ENCODE results near the gene RCHY1. TPM values are rescaled to one million over a fixed set of nuclear protein-coding genes. Genes with fewer than 3 reads are reported as not detected.
"Not testable (repeated sequence)": the region's sequence is repeated elsewhere in the genome, so short reads cannot be mapped to it uniquely, and the experiment has no call there.

RCHY1 gene
- 10 to 100 TPM; 31.9 to 47.3 (median 44.0) TPM for polyA plus RNA-seq (ENCODE audit: insufficient read depth in 1 of 5, insufficient read length in 5 of 5, low replicate concordance in 1 of 5)
- long read RNA-seq, donor 1, full-length matches to known transcripts, result 13 of 23 reads
- long read RNA-seq, donor 1, partial matches to known transcripts, result 10 of 23 reads
- long read RNA-seq, donor 1, other reads (novel, unspliced or antisense), result 0 of 23 reads
- long read RNA-seq, donor 2, full-length matches to known transcripts, result 12 of 12 reads
- long read RNA-seq, donor 2, partial matches to known transcripts, result 0 of 12 reads
- long read RNA-seq, donor 2, other reads (novel, unspliced or antisense), result 0 of 12 reads
- long read RNA-seq, donor 3, full-length matches to known transcripts, result 12 of 12 reads
- long read RNA-seq, donor 3, partial matches to known transcripts, result 0 of 12 reads
- long read RNA-seq, donor 3, other reads (novel, unspliced or antisense), result 0 of 12 reads
- long read RNA-seq, donor 4, full-length matches to known transcripts, result 12 of 12 reads
- long read RNA-seq, donor 4, partial matches to known transcripts, result 0 of 12 reads
- long read RNA-seq, donor 4, other reads (novel, unspliced or antisense), result 0 of 12 reads
- long read RNA-seq, donor 5, full-length matches to known transcripts, result 19 of 24 reads
- long read RNA-seq, donor 5, partial matches to known transcripts, result 0 of 24 reads
- long read RNA-seq, donor 5, other reads (novel, unspliced or antisense), result 5 of 24 reads
- long read RNA-seq, donor 6, full-length matches to known transcripts, result 15 of 20 reads
- long read RNA-seq, donor 6, partial matches to known transcripts, result 5 of 20 reads
- long read RNA-seq, donor 6, other reads (novel, unspliced or antisense), result 0 of 20 reads
- long read RNA-seq, donor 7, full-length matches to known transcripts, result 8 of 8 reads
- long read RNA-seq, donor 7, partial matches to known transcripts, result 0 of 8 reads
- long read RNA-seq, donor 7, other reads (novel, unspliced or antisense), result 0 of 8 reads
- long read RNA-seq, donor 8, full-length matches to known transcripts, result 3 of 3 reads
- long read RNA-seq, donor 8, partial matches to known transcripts, result 0 of 3 reads
- long read RNA-seq, donor 8, other reads (novel, unspliced or antisense), result 0 of 3 reads

DNA sequence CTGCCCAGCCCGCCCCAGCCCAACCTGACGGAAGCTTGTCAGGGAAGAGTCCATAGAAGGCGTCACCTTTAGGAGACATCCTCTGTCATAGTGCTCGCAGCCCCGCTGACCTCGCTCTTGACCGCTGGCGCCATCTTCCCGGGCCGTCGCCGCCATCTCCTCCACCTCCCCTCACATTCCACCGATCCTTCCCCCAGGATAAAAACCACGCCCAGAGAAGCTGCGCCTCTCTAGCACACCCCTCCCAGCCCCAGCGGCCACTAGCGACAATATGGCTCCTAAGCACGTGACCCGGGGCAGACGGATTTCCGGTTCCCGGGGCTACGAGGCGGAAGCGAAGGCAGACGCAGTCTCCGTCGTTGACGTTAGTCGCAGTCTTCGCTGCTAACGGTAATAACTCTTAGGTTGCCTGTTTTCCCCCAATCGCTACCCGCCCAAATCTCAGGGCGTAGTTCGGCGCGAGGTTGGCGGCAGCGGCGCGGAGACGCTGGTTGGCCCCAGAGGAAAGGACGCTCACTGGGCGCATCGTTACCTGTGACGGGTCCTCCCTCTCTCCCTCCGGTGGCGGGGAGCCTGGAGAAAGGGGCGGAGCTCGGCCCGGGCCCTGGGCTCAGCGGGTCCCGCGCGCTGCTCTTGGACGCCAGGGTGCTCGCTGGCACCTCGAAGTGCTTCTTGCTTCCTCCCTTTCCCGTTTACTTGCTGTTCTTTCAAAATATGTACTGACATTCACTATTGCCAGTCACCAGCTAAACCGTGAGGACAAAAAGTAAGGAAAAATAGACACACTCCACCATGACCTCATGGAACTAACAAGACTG is at the start of gene RCHY1, which contains the start of gene THAP6:
TSS of gene RCHY1 (minus strand) at position 273 of the 818 bp plus-strand sequence. CDS start at position 156, 117 bp downstream.
TSS of gene THAP6 (plus strand) at position 343 of the 818 bp plus-strand sequence. CDS start 980 bp downstream, outside the sequence.
- peak; percentile 94 to 96 for DNase-seq

DNA sequence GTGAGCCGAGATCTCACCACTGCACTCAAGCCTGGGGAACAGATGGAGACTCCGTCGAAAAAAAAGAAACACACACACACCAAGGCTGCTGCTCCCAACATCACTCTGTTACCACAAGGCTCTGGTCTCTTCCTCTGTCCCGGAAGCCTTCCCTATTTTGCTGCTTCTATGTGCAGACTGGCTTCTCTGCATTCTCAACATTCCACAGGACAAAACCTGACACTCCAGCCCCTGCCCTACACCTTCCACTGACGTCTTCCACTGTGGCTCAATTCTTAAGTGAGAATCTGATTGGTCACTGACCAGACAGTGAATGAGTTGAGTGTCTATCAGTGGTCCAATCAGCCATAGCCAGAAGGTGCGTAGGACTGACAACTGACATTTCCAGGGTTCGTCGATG is 47.6 kb upstream of the RCHY1 start:
- no peak for DNase-seq

DNA sequence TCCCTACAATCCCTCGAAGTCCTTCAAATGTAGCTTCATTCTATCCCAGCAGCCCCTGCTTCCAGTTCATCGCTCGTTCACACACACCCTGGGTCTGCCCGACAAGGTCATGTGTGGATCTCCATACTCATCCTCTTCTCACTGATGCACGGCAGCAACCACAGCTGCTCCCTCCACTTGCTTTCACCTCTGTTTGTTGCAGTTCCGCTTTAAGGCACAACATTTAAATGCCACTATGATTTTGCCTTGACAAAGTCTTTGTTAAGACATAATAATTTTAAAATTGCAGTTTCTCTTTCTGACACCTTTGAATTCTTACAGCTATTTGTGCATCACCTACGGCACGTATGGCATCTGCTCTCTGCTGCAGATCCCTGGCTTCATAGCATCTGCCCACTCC is 43.5 kb upstream of the RCHY1 start:
- no peak for DNase-seq

DNA sequence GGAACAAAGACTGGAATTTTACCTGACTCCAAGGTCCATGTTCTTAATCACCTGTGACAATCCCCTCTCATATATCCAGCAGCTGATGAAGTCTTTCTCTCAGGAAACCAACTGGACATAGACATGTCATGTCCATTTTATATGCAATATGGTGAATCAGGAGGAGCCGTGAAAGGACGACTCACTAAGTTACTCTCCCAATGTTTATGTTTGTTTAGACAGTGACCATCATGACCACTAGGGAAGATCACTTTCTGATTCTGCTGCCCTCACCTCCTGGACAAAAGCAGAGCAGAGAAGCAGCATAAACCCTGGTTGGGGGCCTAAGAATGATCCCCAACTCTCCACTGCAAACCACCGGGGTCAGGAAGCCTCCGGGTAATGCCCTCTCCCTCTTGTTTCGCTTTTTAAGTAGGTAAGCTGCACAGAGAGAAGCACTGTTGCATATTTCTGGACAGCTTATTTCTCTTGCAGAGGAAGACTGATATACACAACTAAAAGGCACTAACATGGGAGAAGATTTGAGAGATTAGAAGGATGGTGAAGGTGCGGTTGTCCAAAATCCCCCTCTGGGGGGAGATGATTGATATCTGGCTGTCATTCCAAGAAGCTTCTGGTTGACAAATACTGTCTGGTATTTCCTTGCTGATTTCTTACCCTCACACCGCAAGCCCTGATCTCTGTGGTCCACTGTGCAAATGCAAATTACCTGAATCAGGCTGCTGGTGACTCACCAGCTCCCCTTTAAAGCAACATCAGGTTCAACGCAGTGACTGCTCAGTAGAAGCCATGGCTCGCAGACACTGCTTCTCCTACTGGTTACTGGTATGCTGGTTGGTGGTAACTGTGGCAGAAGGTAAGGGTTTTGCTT is 41.3 kb upstream of the RCHY1 start, which contains the start of gene ODAPH:
TSS of gene ODAPH (plus strand) at position 773 of the 871 bp plus-strand sequence. CDS start at position 790, 17 bp downstream.
- no peak for DNase-seq

DNA sequence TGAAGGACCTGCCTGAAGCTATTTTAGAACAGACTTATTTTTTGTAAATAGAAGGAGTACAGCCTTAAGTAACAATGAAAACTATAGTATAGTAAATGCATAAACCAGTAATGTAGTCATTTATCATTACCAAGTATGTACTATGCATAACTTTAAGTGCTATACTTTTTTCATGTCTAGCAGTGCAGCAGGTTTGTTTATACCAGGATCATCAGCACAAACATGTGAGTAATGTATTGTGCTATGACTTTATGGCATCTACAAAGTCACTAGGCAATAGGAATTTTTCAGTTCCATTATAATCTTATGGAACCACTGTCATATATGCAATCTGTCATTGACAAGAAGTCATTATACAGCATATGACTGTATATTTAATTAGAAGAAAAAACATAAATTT is 38.2 kb upstream of the RCHY1 start:
- no peak for DNase-seq

DNA sequence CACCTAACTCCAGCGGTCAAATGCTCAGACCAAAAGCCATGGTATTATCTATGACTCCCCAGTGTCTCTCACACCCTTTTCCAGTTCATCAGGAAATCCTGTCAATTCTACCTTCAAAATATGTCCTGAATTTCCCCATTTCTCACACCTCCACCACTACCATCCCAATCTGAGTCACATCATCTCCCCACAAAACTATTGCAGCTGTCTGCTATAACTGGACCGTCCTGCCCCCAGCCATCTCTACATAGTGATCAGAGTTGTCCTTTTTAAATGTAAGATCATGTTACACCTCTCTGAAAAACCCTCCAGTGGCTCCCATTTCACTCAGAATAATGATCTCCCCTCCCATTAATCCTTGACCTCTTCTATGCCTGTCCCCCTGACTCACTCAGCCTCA is 34.8 kb upstream of the RCHY1 start:
- no peak for DNase-seq

DNA sequence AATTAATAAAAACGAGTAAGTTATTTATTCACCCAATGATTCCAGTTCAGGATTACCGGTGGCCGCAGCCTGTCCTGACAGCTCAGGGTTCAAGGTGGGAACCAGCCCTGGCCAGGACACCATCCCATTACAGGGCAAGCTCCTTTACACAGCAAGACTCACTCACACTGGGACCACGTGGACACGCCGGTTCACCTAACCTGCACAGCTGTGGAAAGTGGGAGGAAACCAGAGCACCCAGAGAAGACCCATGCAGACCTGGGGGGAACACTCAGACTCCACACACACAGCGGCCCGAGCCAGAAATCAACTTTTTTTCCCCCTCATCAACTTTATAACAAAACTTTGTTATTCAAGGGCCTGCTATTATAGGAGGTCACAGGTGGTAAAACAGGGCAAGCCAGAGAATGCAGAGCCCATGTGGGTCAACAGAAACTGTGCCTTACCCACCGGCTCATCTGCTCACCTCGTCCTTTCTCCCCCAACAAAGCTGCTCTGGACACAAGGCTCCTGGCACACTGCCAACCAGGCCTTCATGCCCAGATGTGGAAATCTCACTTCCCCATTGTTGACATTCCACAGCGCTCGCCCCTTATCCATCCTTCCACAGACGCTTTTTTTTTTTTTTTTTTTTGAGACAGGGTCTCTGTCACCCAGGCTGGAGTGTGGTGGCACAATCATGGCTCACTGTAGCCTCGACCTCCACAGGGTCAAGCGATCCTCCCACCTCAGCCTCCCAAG is 33.6 kb upstream of the RCHY1 start:
- DNase-seq, result no peak

DNA sequence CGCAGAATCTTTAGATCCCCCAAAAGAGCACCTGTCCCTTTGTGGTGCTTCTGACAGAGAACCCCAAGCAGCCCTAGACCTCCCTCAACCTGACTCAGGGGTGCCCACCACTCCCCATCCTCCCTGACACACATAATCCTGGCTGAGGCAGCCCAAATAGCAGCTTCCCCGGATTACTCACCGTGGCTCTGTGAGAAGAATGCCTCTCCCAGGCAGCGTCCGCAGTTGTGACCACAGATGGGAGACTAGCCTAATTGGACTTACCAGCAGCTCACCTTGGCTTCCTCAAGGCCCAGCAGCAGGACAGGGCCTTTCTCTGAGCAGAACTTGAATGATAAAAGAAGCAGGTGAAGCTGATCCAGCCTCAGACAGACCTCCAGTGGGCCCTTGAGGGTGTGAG is 31.3 kb upstream of the RCHY1 start:
- no peak for DNase-seq

DNA sequence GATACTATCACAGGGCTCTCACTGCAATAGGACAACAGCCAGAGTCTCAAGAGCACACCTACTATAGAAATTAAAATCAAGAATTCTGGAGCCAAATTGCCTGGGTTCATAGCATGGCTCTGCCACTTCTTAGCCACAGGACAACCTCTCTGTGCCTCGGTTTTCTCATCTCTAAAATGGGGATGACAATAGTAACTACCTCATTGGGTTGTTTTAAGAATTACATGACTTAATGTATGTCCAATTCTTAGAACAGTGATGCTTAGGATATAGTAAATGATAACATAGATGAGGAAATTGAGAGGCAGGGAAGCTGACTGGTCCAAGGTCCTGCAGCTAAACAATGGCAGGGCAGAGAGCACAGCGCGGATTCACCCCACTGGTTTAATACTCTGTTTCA is 30.7 kb upstream of the RCHY1 start:
- DNase-seq, result no peak

DNA sequence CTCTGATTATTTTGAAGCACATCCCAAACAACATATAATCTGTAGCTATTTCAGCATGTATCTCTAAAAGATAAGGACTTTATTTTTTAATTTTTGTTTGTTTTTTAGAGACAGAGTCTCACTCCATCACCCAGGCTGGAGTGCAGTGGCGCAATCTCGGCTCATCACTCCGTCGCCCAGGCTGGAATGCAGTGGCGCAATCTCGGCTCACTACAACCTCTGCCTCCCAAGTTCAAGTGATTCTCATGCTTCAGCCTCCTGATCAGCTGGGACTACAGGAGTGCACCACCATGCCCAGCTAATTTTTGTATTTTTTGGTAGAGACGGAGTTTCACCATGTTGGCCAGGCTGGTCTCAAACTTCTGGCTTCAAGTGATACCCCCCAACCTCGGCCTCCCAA is 30.0 kb upstream of the RCHY1 start:
- DNase-seq, result not testable (repeated sequence)

DNA sequence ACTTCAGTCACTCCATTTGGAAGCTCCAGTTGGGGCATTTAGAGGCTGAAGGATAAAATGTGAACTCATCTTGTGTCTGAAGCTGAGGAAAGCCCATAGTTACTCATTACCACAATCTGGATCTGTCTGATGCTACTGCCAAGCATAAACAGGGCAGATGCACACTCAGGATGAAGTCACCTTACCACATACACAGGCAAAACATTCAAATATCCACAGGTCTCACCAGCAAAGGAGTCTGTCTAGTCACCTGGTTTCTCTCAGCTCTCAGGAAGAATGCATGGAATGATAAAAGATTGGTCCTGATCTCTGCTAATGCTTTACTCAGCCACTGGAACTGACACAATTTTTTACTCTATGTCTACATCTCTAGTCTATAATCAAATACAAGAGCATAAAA is 28.6 kb upstream of the RCHY1 start:
- DNase-seq, result no peak

DNA sequence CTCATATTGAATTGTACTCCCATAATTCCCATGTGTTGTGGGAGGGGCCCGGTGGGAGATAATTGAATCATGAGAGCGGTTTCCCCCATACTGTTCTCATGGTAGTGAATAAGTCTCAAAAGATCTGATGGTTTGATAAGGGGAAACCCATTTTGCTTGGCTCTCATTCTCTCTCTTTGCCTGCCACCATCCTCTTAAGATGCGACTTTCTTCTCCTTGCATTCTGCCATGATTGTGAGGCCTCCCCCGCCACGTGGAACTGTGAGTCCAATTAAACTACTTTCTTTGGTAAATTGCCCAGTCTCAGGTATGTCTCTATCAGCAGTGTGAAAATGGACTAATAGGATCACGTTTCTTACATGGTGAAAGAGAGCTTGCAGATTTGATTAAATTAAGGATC is 23.1 kb upstream of the RCHY1 start:
- DNase-seq, result not testable (repeated sequence)

DNA sequence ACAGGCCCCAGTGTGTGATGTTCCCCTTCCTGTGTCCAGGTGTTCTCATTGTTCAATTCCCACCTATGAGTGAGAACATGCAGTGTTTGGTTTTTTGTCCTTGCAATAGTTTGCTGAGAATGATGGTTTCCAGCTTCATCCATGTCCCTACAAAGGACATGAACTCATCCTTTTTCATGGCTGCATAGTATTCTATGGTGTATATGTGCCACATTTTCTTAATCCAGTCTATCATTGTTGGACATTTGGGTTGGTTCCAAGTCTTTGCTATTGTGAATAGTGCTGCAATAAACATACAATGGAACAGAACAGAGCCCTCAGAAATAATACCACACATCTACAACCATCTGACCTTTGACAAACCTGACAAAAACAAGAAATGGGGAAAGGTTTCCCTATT is 19.7 kb upstream of the RCHY1 start:
- DNase-seq, result not testable (repeated sequence)

DNA sequence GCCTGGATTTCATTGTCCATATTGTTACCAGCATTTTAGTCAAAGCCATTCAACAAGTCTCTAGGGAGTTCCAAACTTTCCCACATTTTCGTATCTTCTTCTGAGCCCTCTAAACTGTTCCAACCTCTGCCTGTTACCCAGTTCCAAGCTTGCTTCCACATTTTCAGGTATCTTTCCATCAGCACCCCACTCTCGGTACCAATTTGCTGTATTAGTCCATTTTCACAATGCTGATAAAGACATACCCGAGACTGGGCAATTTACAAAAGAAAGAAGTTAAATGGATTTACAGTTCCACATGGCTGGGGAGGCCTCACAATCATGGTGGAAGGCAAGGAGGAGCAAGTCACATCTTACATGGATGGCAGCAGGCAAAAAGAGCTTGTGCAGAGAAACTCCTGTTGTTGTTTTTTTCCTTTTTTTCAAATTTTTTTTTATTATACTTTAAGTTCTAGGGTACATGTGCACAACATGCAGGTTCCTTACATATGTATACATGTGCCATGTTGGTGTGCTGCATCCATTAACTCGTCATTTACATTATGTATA is 19.2 kb upstream of the RCHY1 start:
- not testable (repeated sequence) for DNase-seq

DNA sequence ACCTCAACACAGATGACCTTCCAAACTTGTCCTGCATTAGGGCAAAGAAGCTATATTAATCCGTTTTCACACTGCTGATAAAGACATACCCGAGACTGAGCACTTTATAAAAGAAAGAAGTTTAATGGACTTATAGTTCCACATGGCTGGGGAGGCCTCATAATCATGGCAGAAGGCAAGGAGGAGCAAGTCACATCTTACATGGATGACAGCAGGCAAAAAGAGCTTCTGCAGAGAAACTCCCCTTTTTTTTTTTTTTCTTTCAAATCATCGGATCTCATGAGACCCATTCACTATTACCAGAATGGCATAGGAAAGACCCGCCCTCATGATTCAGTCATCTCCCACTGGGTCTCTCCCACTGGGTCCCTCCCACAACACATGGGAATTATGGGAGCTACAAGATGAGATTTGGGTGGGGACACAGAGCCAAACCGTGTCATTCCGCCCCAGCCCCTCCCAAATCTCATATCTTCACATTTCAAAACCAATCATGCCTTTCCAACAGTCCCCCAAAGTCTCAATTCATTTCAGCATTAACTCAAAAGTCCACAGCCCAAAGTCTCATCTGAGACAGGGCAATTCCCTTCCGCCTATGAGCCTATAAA is 17.4 kb upstream of the RCHY1 start:
- DNase-seq, result not testable (repeated sequence)

DNA sequence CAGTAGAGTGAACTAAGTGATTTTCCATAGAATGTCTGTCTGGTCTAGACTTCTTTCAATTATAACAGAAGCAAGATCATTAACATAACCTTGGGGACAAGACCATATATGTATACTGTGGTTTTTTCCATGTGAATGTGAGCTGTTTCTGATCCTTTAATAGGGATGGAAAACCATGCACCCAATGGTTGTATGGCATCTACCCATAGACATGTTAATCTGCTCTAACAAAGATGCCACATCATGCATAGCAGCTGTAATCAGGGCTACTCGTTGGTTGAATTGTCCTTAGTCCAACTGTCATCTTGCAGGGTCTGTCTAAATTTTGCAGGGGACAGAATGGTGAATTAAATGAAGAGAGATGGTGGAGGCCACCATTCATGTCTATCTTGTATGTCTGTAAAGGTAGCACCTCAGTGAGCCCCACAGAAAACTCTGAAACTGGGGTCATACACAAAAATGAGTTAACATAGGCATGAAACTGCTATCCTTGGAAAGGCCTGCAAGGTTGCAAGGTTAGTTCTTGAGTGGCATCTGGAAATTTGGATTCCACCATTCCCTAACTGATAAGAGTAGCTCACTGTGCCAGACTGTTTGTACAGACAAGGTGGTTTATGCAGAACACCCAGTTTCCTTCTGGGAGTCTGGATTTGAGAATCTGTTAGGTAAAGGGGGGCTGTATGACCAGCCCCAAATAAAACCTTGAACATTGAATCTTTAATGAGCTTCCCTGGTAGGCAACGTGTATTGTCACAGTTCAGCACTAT is 16.5 kb upstream of the RCHY1 start:
- DNase-seq, result no peak

DNA sequence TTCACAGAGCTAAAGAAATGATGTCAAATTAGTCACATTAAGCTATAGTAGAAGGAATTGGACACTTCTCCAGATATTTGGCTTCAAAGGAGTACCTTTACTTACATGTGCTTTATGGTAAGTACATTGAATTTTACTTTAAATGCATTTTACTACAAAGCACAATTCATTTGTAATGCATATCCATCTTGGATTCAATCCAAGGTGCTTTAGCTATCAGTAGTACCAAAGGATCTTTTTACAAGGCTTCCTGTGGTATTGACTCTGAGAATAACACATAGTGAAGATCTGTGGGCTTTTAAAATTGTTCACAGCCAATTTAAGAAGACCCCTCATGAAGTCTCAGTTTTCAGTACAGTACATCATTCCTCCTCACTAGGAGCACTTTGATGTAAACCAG is 13.3 kb upstream of the RCHY1 start:
- no peak for DNase-seq

DNA sequence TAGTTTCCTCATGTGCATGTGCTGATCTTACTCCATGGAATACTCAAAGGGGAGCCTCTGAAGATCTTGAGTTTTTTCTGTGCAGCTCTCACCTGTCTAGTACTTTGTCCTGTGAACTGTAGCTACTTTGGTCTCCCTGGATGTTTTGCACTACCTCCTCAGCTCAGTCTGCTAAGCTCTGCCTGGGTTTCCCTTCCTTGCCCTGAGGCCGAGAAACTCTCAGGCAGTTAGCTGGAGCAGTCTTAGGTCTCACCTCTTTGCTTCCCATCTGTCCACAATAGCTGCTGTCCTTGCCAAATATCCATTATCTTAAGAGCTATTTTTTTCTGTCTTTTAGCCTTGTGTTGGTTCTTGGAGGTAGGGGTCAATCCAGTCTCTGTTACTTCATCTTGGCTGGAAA is 11.7 kb upstream of the RCHY1 start:
- DNase-seq, result no peak
